Smooth muscle cell (in vitro differentiated cells): Measurements from ENCODE around the gene LPCAT2. TPM values are rescaled to one million over a fixed set of nuclear protein-coding genes. Genes with fewer than 3 reads are reported as not detected.

Source experiments
- DNase-seq: peaks from one replicate; lab custom pipeline; 2025; ENCODE audit not compliant: unreplicated experiment; lab: John Stamatoyannopoulos, UW
- H2AFZ ChIP-seq: fragments of 200-600 bp; sonication (generic); 2 replicates; pipeline ENCODE4 v1.6.0; 2016; ENCODE audit warnings: antibody characterized with exemption, low read depth, mild to moderate bottlenecking
- H3F3A ChIP-seq: fragments of 200-600 bp; sonication (generic); 2 replicates; pipeline ENCODE4 v1.6.0; 2017; ENCODE audit warnings: antibody characterized with exemption, low read depth
- H3K27ac ChIP-seq: fragments of 200-600 bp; sonication (generic); 2 replicates; pipeline ENCODE4 v1.5.1; 2016; ENCODE audit warnings: low read depth, mild to moderate bottlenecking
- H3K27me3 ChIP-seq: fragments of 200-600 bp; sonication (generic); 2 replicates; pipeline ENCODE4 v1.6.1; 2016; ENCODE audit warnings: low read depth, mild to moderate bottlenecking
- H3K36me3 ChIP-seq: fragments of 200-600 bp; sonication (generic); 2 replicates; pipeline ENCODE4 v1.5.1; 2016; ENCODE audit warnings: low read depth
- H3K4me1 ChIP-seq: fragments of 200-600 bp; sonication (generic); 2 replicates; pipeline ENCODE4 v1.5.1; 2016; ENCODE audit warnings: low read depth
- H3K4me2 ChIP-seq: fragments of 200-600 bp; sonication (generic); 2 replicates; pipeline ENCODE4 v1.6.0; 2016; ENCODE audit warnings: mild to moderate bottlenecking
- H3K4me3 ChIP-seq: fragments of 200-600 bp; sonication (generic); 2 replicates; pipeline ENCODE4 v1.5.1; 2016; ENCODE audit warnings: mild to moderate bottlenecking
- H3K79me2 ChIP-seq: fragments of 200-600 bp; sonication (generic); 2 replicates; pipeline ENCODE4 v1.6.0; 2016; ENCODE audit warnings: low read depth, mild to moderate bottlenecking
- H3K9ac ChIP-seq: fragments of 200-600 bp; sonication (generic); 2 replicates; pipeline ENCODE4 v1.6.0; 2016; ENCODE audit warnings: low read depth
- H3K9me3 ChIP-seq: fragments of 200-600 bp; sonication (generic); replicated peaks from 2 replicates; pipeline ENCODE4 v1.5.1; 2016; ENCODE audit warnings: low read depth
- H4K20me1 ChIP-seq: fragments of 200-600 bp; sonication (generic); 2 replicates; pipeline ENCODE4 v1.6.0; 2016; ENCODE audit warnings: low read depth
- WGBS: methylation state at CpG from one replicate; pipeline ENCODE4 v1.1.7; 2016; ENCODE audit warnings: low lambda C conversion rate; 5-methylcytosine and 5-hydroxymethylcytosine counted together
- polyA plus RNA-seq: library from polyadenylated mRNA; unstranded; fragments of >200 nt; fragmentation: Nextera tagmentation; extraction: Ambion mirVana; gene quantifications from 2 replicates; pipeline ENCODE4 v1.2.1, GENCODE V29; 2016
- total RNA-seq: library from RNA; depleted of rRNA; stranded (reverse); fragments of >200 nt; gene quantifications from 2 replicates; pipeline ENCODE4 v1.2.3, GENCODE V29; 2014
- TF ChIP-seq, protein P1 (sequence below): fragments of 200-600 bp; sonication (generic); IDR thresholded peaks from 2 replicates; pipeline ENCODE4 v1.5.1; 2017; ENCODE audit warnings: borderline replicate concordance, mild to moderate bottlenecking, antibody characterized with exemption; ENCODE audit not compliant: insufficient read depth, poor library complexity, severe bottlenecking

LPCAT2 gene
- total and polyA plus RNA-seq, 2 experiments from 2014 or later: 12.3 to 55.6 TPM

GRCh38 chr16:55503726-55504550 lies 4.9 kb upstream of the LPCAT2 start:
- WGBS: 91% methylated on average over 8 of the region's 8 CpGs
- H3K4me2 ChIP-seq: no peak overlapping the region
- no peak for DNase-seq
- H3K4me3 ChIP-seq: no peak overlapping the region
- peak overlapping the region; percentile 98 for H3K27ac ChIP-seq
- H3F3A ChIP-seq: peaks cover 60% of the 10 kb centered on the region
- no peaks in the 10 kb centered on the region for H3K36me3 ChIP-seq
- no peak overlapping the region for H3K9ac ChIP-seq
- no peaks in the 10 kb centered on the region for H3K79me2 ChIP-seq
- no peaks in the 10 kb centered on the region for H4K20me1 ChIP-seq
- no peaks in the 10 kb centered on the region for H3K27me3 ChIP-seq
- TF ChIP-seq, protein P1, sequence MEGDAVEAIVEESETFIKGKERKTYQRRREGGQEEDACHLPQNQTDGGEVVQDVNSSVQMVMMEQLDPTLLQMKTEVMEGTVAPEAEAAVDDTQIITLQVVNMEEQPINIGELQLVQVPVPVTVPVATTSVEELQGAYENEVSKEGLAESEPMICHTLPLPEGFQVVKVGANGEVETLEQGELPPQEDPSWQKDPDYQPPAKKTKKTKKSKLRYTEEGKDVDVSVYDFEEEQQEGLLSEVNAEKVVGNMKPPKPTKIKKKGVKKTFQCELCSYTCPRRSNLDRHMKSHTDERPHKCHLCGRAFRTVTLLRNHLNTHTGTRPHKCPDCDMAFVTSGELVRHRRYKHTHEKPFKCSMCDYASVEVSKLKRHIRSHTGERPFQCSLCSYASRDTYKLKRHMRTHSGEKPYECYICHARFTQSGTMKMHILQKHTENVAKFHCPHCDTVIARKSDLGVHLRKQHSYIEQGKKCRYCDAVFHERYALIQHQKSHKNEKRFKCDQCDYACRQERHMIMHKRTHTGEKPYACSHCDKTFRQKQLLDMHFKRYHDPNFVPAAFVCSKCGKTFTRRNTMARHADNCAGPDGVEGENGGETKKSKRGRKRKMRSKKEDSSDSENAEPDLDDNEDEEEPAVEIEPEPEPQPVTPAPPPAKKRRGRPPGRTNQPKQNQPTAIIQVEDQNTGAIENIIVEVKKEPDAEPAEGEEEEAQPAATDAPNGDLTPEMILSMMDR: no peak
- no peaks in the 10 kb centered on the region for H3K9me3 ChIP-seq
- peaks cover 22% of the 10 kb centered on the region for H3K4me1 ChIP-seq
- H2AFZ ChIP-seq: no peak overlapping the region

GRCh38 chr16:55505333-55506015 lies 3.4 kb upstream of the LPCAT2 start:
- no peaks in the 10 kb centered on the region for H3K36me3 ChIP-seq
- 94% methylated on average over 10 of the region's 10 CpGs for WGBS

DNA sequence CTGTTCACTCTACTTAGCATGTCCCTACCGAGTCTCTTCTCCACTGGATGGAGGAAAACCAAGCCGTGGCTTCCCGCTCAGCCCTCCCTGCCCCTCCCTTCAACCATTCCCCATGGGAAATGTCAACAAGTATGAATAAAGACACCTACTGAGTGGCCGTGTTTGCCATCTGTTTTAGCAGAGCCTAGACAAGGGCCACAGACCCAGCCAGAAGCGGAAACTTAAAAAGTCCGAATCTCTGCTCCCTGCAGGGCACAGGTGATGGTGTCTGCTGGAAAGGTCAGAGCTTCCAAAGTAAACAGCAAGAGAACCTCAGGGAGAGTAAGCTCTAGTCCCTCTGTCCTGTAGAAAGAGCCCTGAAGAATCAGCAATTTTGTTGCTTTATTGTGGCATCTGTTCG lies 2.8 kb upstream of the LPCAT2 start:
- H3K79me2 ChIP-seq: peaks cover 11% of the 10 kb centered on the region
- no peaks in the 10 kb centered on the region for H3K9me3 ChIP-seq
- H3K27ac ChIP-seq: no peak overlapping the region
- no peak overlapping the region for H3K4me2 ChIP-seq
- no peak overlapping the region for H3K9ac ChIP-seq
- H4K20me1 ChIP-seq: no peaks in the 10 kb centered on the region
- peaks cover 48% of the 10 kb centered on the region for H3F3A ChIP-seq
- no peak overlapping the region for H3K4me3 ChIP-seq
- 83% methylated on average over 7 of the region's 7 CpGs for WGBS
- peaks cover 17% of the 10 kb centered on the region for H3K4me1 ChIP-seq
- H3K36me3 ChIP-seq: no peaks in the 10 kb centered on the region
- no peak overlapping the region for H2AFZ ChIP-seq
- DNase-seq: no peak
- no peaks in the 10 kb centered on the region for H3K27me3 ChIP-seq
- TF ChIP-seq, protein P1: no peak

More at GRCh38 chr16:55505333-55506015, 3.4 kb upstream of the LPCAT2 start:
- Histone ChIP-seq H3K4me3 (no peak overlapping the region), H3K27ac (no peak overlapping the region), H3K27me3 (no peaks in the 10 kb centered on the region), H3K9me3 (no peaks in the 10 kb centered on the region), H4K20me1 (no peaks in the 10 kb centered on the region), H2AFZ (no peak overlapping the region), H3K79me2 (peaks cover 5% of the 10 kb centered on the region), H3K4me2 (no peak overlapping the region), H3K9ac (no peak overlapping the region), H3K4me1 (peaks cover 22% of the 10 kb centered on the region), H3F3A (peaks cover 52% of the 10 kb centered on the region)
- TF ChIP-seq, protein P1: no peak
- no peak for DNase-seq
